Measurements from ENCODE around the gene SLC25A51.

- TF ChIP-seq ZBTB1 (tag by site-specific recombination; IDR thresholded peaks at IDR 0.05) (no peak), CTCF (tag by site-specific recombination; IDR thresholded peaks at IDR 0.05) (no peak), MYNN (tag by site-specific recombination; IDR thresholded peaks at IDR 0.05; ENCODE audit: borderline replicate concordance) (no peak), SALL2 (tag by site-specific recombination; IDR thresholded peaks at IDR 0.05; ENCODE audit: borderline replicate concordance) (no peak), EGR2 (tag by site-specific recombination; IDR thresholded peaks at IDR 0.05; ENCODE audit: low read depth) (no peak), PBX3 (CRISPR knock-in tag; IDR thresholded peaks at IDR 0.05) (no peak), ZNF138 (tag by site-specific recombination; IDR thresholded peaks at IDR 0.05; ENCODE audit: borderline replicate concordance) (no peak), ZNF548 (tag by site-specific recombination; IDR thresholded peaks at IDR 0.05) (no peak), REST (tag by site-specific recombination; IDR thresholded peaks at IDR 0.05) (no peak)
Measured at GRCh38 chr9:37942621-37943344, 38.9 kb upstream of the SLC25A51 start.
